ENCODE data around the gene TMEM108. TPM values are rescaled to one million over a fixed set of nuclear protein-coding genes. Genes with fewer than 3 reads are reported as not detected.

Gene TMEM108
- total RNA-seq, 3 donors from 2014 or later = not detected

DNA sequence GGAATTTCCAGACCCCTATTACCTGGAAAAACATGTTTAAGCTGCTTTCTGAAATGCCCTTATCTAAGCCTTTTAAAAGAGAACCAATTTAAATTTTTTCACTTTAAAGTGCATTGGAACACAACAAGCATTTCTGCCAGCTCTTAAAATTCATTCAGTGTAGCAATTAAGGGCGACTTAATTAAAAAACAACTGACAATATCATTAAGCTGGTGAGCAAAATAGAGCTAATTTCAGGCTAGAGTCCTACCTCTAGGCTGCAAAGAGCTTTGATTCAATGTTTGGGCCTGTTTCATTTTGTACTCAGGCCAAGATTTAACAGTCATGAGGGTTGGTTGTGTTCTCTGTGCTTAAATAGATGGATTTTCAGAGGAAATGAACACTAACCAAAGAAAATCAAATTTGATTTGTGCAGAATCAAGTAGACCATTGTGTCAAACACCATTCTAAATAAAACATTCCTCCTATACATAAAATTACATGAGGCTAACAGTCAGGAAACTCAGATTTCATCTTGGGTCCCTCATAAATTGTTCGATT, 114.6 kb downstream of the TMEM108 start:
- ATAC-seq (no peak), DNase-seq (no peak)
- H3K9me3 Mint-ChIP-seq = no peaks in the 10 kb centered on the region
- H3K4me3 Mint-ChIP-seq = no peak overlapping the region
- H3K36me3 Mint-ChIP-seq (ENCODE audit: insufficient read depth) = no peaks in the 10 kb centered on the region
- H3K4me1 Mint-ChIP-seq (ENCODE audit: low read depth) = no peaks in the 10 kb centered on the region
- no peaks in the 10 kb centered on the region for H3K27me3 Mint-ChIP-seq (ENCODE audit: low read depth)

DNA sequence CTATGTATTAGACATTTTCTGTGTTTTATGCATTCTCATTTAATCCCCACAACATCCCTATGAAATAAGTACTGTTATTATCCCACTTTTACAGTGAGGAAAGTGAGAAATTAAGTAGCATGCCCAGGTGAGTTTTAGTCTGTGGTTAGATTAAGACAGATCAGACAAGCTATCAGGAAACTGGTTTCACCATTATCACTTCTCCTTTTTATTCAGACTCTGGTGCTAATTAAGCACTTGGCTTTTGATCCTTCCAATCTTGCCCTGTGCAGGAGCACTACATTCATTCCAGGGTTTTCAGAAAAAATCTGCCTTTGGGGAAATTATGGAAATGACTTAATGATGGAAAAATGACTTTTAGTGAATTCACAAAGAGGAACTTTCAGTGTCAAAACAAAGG, 115.2 kb downstream of the TMEM108 start:
- Mint-ChIP-seq H3K36me3 (ENCODE audit: insufficient read depth) (no peaks in the 10 kb centered on the region), H3K4me3 (no peak overlapping the region), H3K4me1 (ENCODE audit: low read depth) (no peaks in the 10 kb centered on the region), H3K27me3 (ENCODE audit: low read depth) (peaks cover 2% of the 10 kb centered on the region), H3K9me3 (no peaks in the 10 kb centered on the region)
- no peak for DNase-seq
- no peak for ATAC-seq

DNA sequence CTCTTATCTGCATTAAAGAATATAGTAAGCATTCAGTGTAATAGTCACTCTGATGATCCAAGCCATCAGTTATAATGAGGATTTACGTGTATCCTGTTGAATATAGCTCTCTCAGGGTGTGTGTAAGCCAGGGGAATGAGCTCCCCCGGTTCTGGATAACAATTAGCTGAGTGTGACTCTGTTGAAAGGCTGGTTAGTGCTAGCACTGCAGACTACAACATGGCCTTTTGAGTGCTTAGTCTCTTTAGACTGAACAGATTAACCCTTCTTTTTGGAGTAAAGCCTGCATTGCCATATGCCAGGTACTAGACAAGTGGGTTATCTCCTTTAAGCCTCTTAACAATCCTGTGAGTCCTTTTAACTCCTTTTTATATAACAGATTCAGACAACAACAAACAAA, 119.5 kb downstream of the TMEM108 start:
- ATAC-seq (no peak), DNase-seq (no peak)
- Mint-ChIP-seq H3K4me3 (no peak overlapping the region), H3K36me3 (ENCODE audit: insufficient read depth) (no peaks in the 10 kb centered on the region), H3K27me3 (ENCODE audit: low read depth) (peaks cover 6% of the 10 kb centered on the region), H3K9me3 (no peaks in the 10 kb centered on the region), H3K4me1 (ENCODE audit: low read depth) (no peaks in the 10 kb centered on the region)

DNA sequence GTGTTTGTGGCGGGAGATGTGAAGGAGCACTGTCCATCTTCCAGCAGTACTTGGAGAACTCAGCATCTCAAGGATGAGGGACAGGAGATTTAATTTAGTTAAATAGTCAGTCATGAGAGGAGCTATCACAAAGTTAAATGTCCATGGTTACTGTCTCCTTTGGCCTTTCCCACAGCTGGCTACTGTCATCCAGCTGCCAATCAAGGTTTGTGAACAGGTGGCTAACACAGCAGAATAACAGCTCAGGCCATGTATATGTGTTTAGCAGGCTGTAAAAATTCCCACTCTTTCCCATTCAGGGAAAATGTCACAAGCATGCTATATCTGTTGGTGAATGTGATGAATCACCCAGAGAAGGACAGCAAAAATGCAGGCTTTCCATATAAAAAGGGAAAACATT, 120.5 kb downstream of the TMEM108 start:
- Mint-ChIP-seq H3K4me1 (ENCODE audit: low read depth) (no peaks in the 10 kb centered on the region), H3K36me3 (ENCODE audit: insufficient read depth) (no peaks in the 10 kb centered on the region), H3K9me3 (no peaks in the 10 kb centered on the region), H3K4me3 (no peak overlapping the region), H3K27me3 (ENCODE audit: low read depth) (peaks cover 6% of the 10 kb centered on the region)
- ATAC-seq = no peak
- DNase-seq = no peak

DNA sequence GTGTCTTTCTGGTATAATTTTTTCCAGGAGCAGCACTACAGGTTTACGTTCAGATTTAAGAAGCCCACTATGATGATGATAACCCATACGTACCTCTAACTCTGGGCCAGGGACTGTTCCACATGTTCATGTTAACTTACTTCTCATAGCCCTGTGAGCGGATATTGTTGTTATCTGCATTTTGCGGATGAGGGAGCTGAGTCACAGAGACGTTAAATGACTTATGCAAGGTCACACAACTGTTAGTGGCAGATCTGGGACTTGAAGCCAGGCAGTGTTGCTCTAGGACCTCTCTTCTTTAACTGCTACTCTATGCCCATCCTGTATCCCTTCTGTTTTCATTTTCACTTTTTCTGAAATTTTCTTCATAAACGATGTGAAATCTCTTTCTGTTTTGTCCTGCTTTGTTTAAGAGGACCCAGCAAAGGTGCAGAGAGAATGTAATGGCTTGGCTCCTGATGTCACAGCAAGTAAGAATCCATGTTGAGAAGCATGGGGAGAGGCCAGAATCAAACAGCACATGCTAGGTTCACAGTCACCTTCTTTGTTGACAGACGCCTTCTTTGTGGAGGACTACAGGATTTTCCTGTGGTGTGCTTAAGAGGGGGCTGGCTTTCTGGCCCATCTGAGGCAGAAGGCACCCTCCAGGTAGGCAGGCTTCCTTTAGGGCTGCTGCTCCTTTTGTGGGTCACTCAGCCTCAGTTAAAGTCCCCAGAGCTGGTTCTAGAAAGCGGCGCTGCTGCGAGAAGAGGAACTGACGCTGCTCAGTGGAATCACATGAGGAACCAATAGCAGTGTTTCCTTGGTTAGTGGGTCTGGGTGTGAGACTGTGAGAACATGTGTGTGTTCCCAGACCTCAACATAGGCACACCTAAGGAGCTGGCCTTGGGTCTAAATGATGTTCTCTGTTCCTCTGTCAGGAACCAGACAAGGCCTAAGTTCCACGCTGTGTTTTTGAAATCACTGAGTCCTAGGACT, 121.6 kb downstream of the TMEM108 start:
- peaks cover 6% of the 10 kb centered on the region for H3K27me3 Mint-ChIP-seq (ENCODE audit: low read depth)
- H3K4me3 Mint-ChIP-seq = no peak overlapping the region
- ATAC-seq = no peak
- no peaks in the 10 kb centered on the region for H3K36me3 Mint-ChIP-seq (ENCODE audit: insufficient read depth)
- no peaks in the 10 kb centered on the region for H3K4me1 Mint-ChIP-seq (ENCODE audit: low read depth)
- no peak for DNase-seq
- H3K9me3 Mint-ChIP-seq = no peaks in the 10 kb centered on the region

DNA sequence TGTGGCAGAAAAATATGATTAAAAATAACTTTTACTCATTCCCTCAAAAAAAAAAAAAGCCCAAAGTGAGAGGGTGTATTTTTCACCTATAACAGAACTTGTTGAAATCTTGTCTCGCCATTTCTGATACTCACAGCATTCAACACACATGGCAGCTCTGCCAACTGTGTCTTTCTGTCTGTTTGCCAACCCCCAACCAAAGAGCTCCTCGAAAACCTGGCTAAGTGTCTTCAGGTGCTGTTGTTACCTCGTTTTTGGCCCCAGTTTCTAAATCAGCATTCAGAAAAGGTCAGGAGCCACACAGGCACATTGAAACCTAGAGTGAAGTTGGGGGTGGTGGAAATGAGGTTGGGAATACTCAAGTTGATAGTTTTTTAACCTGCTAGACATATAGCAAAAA, 123.5 kb downstream of the TMEM108 start:
- H3K4me1 Mint-ChIP-seq (ENCODE audit: low read depth) = no peaks in the 10 kb centered on the region
- DNase-seq = no peak

DNA sequence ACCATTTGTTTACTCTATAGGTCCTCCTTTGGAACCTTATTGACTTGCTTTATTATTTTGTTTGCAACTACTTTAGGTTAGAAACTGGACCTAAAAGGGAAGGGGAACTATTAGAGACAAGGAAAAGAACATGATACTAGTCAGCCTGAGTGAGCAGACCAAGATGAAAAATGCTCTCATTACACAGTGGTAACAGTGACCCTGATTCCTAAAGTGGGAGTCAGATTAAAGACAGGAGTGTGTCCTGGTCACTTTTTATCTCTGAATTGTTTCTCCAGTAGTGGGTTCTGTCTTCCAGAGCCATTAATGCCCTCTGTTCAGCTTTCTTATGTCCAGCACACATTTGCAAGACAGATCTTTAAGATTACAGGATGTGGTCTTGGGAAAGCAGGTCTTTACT, 124.1 kb downstream of the TMEM108 start:
- H3K36me3 Mint-ChIP-seq (ENCODE audit: insufficient read depth) = no peaks in the 10 kb centered on the region
- DNase-seq (no peak), ATAC-seq (no peak)
- no peaks in the 10 kb centered on the region for H3K9me3 Mint-ChIP-seq
- peaks cover 6% of the 10 kb centered on the region for H3K27me3 Mint-ChIP-seq (ENCODE audit: low read depth)
- H3K4me3 Mint-ChIP-seq = no peak overlapping the region
- no peaks in the 10 kb centered on the region for H3K4me1 Mint-ChIP-seq (ENCODE audit: low read depth)

More for the DNA sequence above, 123.5 kb downstream of the TMEM108 start:
- no peak for ATAC-seq
- H3K9me3 Mint-ChIP-seq = no peaks in the 10 kb centered on the region
- no peaks in the 10 kb centered on the region for H3K36me3 Mint-ChIP-seq (ENCODE audit: insufficient read depth)
- peaks cover 6% of the 10 kb centered on the region for H3K27me3 Mint-ChIP-seq (ENCODE audit: low read depth)
- H3K4me3 Mint-ChIP-seq = no peak overlapping the region

DNA sequence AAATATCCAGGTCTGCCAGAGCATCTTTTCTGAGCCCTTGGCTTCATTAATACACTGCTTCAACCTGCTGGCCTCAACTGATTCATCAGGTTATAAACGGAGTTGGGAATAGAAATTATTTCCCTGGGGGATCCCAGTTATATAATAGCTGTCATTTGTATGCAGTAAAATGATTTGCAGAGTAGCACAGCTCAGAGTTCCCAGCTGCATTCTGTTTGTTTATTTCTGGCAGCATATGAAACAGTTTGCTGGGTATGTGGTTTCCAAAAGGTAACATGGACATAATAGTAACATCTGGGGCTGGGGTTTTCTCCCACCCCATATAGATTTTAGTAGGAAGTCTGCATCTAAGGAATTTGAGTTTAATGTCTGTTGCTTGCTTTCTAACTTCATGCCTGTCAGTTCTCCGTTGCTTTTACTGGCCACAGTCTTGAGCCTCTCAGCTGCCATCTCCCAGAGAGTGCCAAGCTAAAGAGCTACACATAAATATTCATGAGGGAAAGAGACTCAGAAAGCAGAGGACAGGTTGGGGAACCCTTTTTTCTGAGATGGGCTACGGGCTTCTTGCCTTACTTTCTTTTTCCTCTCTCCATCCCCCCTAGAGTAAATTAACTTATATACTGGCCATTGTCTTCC, 124.6 kb downstream of the TMEM108 start:
- H3K4me1 Mint-ChIP-seq (ENCODE audit: low read depth) = no peaks in the 10 kb centered on the region
- H3K27me3 Mint-ChIP-seq (ENCODE audit: low read depth) = peaks cover 6% of the 10 kb centered on the region
- no peaks in the 10 kb centered on the region for H3K36me3 Mint-ChIP-seq (ENCODE audit: insufficient read depth)
- no peak for ATAC-seq
- no peak for DNase-seq
- no peak overlapping the region for H3K4me3 Mint-ChIP-seq
- no peaks in the 10 kb centered on the region for H3K9me3 Mint-ChIP-seq

DNA sequence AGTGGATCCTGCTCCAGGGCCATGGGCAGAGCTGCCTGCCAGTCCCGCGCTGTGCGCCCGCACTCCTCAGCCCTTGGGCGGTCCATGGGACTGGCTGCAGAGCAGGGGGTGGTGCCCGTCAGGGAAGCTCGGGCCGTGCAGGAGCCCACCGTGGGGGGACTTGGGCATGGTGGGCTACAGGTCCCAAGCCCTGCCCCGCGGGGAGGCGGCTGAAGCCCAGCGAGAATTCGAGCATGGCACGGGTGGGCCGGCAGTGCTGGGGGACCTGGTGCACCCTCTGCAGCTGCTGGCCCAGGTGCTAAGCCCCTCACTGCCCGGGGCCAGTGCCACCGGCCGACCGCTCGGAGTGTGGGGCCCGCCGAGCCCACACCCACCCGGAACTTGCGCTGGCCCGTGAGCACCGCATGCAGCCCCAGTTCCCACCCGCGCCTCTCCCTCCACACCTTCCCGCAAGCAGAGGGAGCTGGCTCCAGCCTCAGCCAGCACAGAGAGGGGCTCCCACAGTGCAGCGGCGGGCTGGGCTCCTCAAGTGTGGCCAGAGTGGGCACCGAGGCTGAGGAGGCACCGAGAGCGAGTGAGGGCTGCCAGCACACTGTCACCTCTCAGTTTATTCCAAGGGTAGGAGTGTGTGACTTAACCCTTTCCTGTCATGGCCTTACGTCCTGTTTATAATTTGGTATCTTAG, 129.3 kb downstream of the TMEM108 start:
- Mint-ChIP-seq H3K9me3 (no peaks in the 10 kb centered on the region), H3K4me3 (no peak overlapping the region), H3K4me1 (ENCODE audit: low read depth) (no peaks in the 10 kb centered on the region), H3K36me3 (ENCODE audit: insufficient read depth) (no peaks in the 10 kb centered on the region), H3K27me3 (ENCODE audit: low read depth) (peaks cover 5% of the 10 kb centered on the region)
- ATAC-seq (no peak), DNase-seq (no peak)

DNA sequence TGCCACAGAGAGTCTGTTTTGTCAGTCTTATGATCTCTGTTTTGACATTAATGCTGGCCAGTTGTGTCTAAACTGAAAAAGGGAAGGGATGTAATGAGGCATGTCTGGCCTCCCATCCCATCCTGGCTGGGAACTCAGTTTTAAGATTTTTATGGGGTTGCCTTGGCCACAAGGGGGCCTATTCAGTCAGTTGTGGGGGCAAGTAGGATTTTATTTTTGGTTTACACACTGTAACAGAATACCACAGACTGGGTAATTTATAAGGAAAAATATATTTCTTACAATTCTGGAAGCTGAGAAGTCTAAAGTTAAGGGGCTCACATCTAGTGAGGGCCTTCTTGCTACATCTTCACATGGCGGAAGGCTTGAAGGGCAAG, 129.8 kb downstream of the TMEM108 start:
- Mint-ChIP-seq H3K36me3 (ENCODE audit: insufficient read depth) (no peaks in the 10 kb centered on the region), H3K9me3 (no peaks in the 10 kb centered on the region), H3K4me1 (ENCODE audit: low read depth) (no peaks in the 10 kb centered on the region), H3K27me3 (ENCODE audit: low read depth) (peaks cover 5% of the 10 kb centered on the region), H3K4me3 (no peak overlapping the region)
- no peak for ATAC-seq
- DNase-seq = no peak

DNA sequence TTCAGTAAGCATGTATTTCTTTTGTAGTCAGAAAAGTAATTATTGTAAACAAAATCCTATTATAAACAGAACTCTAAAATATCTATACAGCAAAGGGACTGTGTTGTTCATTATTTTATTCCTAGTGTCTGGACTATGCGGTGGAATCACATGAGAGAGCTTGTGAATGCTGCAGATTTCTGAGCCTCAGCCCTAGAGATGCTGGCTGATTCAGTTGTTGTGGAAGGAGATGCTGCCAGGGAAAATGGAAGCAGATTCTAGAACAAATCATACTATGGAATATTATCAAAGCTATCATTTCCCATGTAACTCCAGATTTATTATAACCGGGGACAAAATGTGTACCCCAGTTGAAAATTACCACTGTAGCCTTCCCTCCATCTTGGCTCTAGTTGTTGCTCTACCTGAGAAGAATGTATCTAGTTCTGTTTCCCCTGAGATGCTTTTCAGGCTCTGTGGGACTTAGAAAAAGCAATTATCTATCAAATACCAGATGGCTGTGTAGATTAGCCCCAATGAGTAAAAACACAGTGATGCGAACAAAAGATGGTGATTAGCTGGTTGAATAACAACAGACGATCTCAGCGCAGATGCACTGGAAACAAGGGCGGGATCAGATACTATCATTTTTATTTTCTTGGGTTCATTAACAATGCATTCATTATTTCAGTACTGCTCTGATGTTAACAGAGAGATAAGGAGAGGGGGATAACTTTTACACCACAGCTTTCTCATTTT, 131.3 kb downstream of the TMEM108 start:
- H3K36me3 Mint-ChIP-seq (ENCODE audit: insufficient read depth) = no peaks in the 10 kb centered on the region
- no peaks in the 10 kb centered on the region for H3K4me1 Mint-ChIP-seq (ENCODE audit: low read depth)
- no peak for ATAC-seq
- no peaks in the 10 kb centered on the region for H3K9me3 Mint-ChIP-seq
- H3K27me3 Mint-ChIP-seq (ENCODE audit: low read depth) = peaks cover 5% of the 10 kb centered on the region
- no peak overlapping the region for H3K4me3 Mint-ChIP-seq
- DNase-seq = no peak

DNA sequence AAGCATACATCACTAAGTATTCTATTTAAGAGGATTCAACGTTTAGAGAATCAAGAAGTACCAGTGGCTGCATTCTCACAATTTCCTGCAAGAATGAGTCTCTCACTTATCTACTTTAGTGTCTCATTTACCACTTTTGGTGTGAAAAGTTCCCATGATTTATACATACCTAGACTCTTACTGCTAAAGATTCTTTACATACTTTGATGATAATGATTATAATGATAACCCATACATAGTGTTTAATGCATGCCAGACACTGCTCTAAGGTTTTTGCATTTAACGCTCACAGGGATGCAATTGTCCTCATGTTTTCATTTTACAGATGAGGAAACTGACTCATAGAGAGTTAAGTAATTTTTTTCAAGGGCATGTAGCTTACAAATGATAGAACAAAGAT, 133.6 kb downstream of the TMEM108 start:
- H3K4me3 Mint-ChIP-seq = no peak overlapping the region
- H3K36me3 Mint-ChIP-seq (ENCODE audit: insufficient read depth) = no peaks in the 10 kb centered on the region
- DNase-seq = no peak
- ATAC-seq = no peak
- no peaks in the 10 kb centered on the region for H3K4me1 Mint-ChIP-seq (ENCODE audit: low read depth)
- H3K27me3 Mint-ChIP-seq (ENCODE audit: low read depth) = peaks cover 7% of the 10 kb centered on the region
- no peaks in the 10 kb centered on the region for H3K9me3 Mint-ChIP-seq

DNA sequence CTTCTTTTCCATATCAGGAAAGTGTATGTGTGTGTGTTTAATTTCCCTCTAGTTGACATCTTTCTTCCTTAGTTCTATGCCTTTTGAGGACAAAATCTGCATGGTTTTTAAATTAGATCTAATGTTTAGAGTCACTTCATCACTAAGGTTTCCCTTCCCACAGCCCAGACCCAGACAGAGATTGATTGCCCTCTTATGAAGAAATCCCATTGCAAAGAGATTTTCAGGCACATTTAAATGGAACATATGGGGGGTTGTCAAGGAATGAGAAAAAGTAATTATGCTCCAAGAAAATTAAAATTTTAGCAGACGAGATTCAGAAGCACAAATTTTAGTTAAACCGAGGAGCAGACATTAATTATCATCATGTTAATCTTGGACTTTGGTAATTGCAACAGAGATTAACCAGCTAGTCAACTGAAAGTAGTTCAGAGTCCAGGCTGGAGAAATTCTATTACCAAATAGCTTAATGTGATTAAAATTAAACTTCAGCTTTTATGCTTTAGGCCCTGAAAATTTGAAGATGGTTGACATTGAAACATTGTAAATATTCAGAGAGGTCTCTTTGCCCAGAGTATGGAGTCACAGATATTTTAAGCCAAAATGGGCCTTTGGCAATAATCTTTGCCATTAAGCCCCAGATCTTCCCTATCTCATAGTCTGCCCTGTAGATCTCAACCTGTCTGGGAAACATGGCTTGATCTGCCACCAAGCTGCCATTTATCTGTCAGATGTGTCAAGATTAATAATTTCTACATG, 143.4 kb downstream of the TMEM108 start:
- no peaks in the 10 kb centered on the region for H3K27me3 Mint-ChIP-seq (ENCODE audit: low read depth)
- ATAC-seq = no peak
- no peaks in the 10 kb centered on the region for H3K4me1 Mint-ChIP-seq (ENCODE audit: low read depth)
- no peaks in the 10 kb centered on the region for H3K9me3 Mint-ChIP-seq
- no peak for DNase-seq
- no peak overlapping the region for H3K4me3 Mint-ChIP-seq
- no peaks in the 10 kb centered on the region for H3K36me3 Mint-ChIP-seq (ENCODE audit: insufficient read depth)
